ENCODE results near the gene CHAD.

DNA sequence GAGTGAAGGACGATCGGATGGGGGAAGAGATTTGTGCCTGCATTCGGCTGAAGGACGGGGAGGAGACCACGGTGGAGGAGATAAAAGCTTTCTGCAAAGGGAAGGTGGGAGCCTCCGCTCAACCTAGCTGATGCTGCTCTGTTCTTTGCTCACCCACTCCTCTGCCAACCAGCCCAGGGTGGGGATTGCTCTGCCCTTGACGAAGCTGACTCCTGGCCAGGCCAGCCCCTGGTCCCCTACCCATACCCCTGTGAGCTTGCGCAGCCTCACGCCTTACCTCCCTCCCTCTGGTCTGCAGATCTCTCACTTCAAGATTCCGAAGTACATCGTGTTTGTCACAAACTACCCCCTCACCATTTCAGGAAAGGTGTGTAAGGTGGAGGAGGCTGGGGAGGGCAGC is 5.2 kb upstream of the CHAD start:
- TF ChIP-seq EZH2 (IDR thresholded peaks at IDR 0.05; ENCODE audit: insufficient read depth, poor library complexity, severe bottlenecking): no peak
- TF ChIP-seq EZH2phosphoT487 (IDR thresholded peaks at IDR 0.05; ENCODE audit: insufficient read depth, low read depth): no peak
